Immature natural killer cell (primary cell): Measurements from ENCODE around the gene ANO5. TPM values are rescaled to one million over a fixed set of nuclear protein-coding genes. Genes with fewer than 3 reads are reported as not detected.

ENCODE experiments used
- DNase-seq, 3 donors: peaks; one replicate each; pipeline ENCODE4 v3.0.0; 2022; ENCODE audit warnings: mixed read lengths in 1 of 3
- H3K27ac Mint-ChIP-seq, 6 donors: one replicate each; pipeline ENCODE4 v1.8.0; 2020; ENCODE audit warnings: mixed read lengths in 6 of 6, mild to moderate bottlenecking in 5 of 6, inconsistent platforms in 4 of 6, moderate library complexity in 3 of 6
- H3K27me3 Mint-ChIP-seq, 3 donors: one replicate each; pipeline ENCODE4 v1.8.0; 2020 to 2021; ENCODE audit warnings: low read depth in 3 of 3, mild to moderate bottlenecking in 3 of 3, mixed read lengths in 3 of 3, moderate library complexity in 3 of 3, inconsistent platforms in 1 of 3
- H3K36me3 Mint-ChIP-seq, 3 donors: one replicate each; pipeline ENCODE4 v1.8.0; 2020; ENCODE audit warnings: mixed read lengths in 3 of 3, inconsistent platforms in 2 of 3, mild to moderate bottlenecking in 2 of 3
- H3K4me1 Mint-ChIP-seq, 2 donors: one replicate each; pipeline ENCODE4 v1.8.0; 2020; ENCODE audit warnings: inconsistent platforms in 2 of 2, mild to moderate bottlenecking in 2 of 2, mixed read lengths in 2 of 2, moderate library complexity in 1 of 2
- H3K4me3 Mint-ChIP-seq, 5 donors: one replicate each; pipeline ENCODE4 v1.8.0; 2020; ENCODE audit warnings: mild to moderate bottlenecking in 5 of 5, mixed read lengths in 5 of 5, inconsistent platforms in 3 of 5, moderate library complexity in 3 of 5
- H3K9me3 Mint-ChIP-seq, 6 donors: one replicate each; pipeline ENCODE4 v1.8.0; 2020; ENCODE audit warnings: mild to moderate bottlenecking in 6 of 6, mixed read lengths in 6 of 6, inconsistent platforms in 4 of 6, moderate library complexity in 3 of 6
- polyA plus RNA-seq, 3 donors: library from polyadenylated mRNA; unstranded; fragments of 300-500 nt; fragmentation: Illumina TruSeq; gene quantifications; one replicate each; pipeline ENCODE4 v1.2.3, GENCODE V29; 2021

Gene ANO5
- polyA plus RNA-seq, 3 donors from 2014 or later, result 0.07 to 0.09 TPM; not detected in 1

DNA sequence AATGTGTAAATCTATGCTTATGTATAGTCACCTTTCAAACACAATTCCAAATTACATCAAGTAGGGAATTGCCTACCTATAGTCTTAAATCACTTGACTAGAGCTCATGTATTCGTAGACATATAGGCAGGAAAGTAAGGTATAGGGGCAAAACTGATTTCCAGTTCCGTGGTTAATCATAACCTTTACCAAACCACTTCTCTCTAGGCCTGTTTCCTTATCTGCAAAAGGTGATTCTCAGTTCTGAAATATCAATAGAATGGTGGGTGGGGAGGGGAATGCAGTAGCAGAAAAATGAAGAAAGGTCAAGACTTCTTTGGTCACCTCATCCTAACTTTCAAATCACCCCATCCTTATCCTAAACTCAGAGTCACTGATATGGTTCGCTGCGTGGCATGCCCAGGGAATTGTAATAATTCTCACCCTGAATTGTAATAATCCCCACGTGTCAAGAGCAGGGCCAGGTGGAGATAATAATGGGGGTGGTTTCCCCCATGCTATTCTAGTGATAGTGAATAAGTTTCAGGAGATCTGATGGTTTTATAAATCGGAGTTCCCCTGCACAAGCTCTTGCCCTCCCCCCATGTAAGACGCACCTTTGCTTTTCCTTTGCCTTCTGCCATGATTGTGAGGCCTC, 1.9 kb upstream of the ANO5 start:
- Mint-ChIP-seq H3K36me3 (peaks cover 0 to 3% (median 0%) of the 10 kb centered on the region in 3 donors), H3K27me3 (peaks cover 2 to 13% (median 11%) of the 10 kb centered on the region in 3 donors), H3K9me3 (peaks cover 0 to 14% (median 5%) of the 10 kb centered on the region in 6 donors), H3K4me1 (peaks cover 2 to 11% of the 10 kb centered on the region in 2 donors), H3K4me3 (no peak overlapping the region), H3K27ac (no peak overlapping the region)
- no peak for DNase-seq

DNA sequence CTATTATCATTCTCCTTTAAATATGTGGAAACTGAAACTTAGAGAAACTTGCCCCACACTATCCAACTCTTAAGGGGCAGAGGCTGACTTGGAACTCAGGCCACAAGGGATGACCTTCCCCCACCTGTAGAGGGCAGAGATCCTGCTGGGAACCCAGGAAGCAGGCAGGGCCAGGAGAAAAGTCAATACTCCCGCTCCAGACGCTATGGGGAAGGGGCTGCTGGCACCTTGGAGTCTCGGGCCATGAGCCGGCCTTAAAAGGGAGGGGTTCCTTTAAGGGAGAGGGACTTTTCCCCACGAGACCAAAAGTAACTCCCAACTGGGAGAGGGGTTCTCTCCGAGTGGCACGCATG, 620 bp upstream of the ANO5 start:
- Mint-ChIP-seq H3K27me3 (peaks cover 2 to 13% (median 11%) of the 10 kb centered on the region in 3 donors), H3K4me3 (peak overlapping the region; percentile 45 to 81 (median 77))
- DNase-seq, result no peak

GRCh38 chr11:22193348-22194051, 615 bp downstream of the ANO5 start:
- Mint-ChIP-seq H3K27ac (no peak overlapping the region), H3K36me3 (peaks cover 0 to 3% (median 0%) of the 10 kb centered on the region in 3 donors), H3K4me3 (peak overlapping the region; percentile 54 to 81 (median 77)), H3K4me1 (peaks cover 2 to 11% of the 10 kb centered on the region in 2 donors), H3K27me3 (peaks cover 2 to 13% (median 11%) of the 10 kb centered on the region in 3 donors), H3K9me3 (peaks cover 0 to 8% (median 2%) of the 10 kb centered on the region in 6 donors)
- no peak for DNase-seq

More for the DNA sequence above, 620 bp upstream of the ANO5 start:
- peaks cover 0 to 9% (median 5%) of the 10 kb centered on the region in 6 donors for H3K9me3 Mint-ChIP-seq
- peaks cover 0 to 3% (median 0%) of the 10 kb centered on the region in 3 donors for H3K36me3 Mint-ChIP-seq
- H3K27ac Mint-ChIP-seq, result no peak overlapping the region
- H3K4me1 Mint-ChIP-seq, result peaks cover 2 to 11% of the 10 kb centered on the region in 2 donors

DNA sequence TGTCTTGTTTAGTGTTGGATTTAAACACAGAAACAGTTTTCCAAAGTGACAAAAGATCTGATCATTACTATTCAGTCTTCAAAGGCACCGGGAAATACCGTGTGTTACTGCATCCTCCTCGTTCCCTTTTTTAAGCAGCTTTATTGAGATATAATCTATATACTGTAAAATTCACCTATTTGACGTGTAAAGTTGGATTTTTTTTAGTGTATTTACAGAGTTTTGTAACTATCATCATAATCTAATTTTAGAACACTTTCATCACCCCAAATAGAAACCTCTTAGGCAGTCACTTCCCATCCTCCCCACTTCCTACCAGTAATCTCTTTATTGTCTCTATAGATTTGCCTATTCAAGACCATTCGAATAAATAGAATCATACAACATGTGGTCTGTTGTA, 1.4 kb downstream of the ANO5 start:
- Mint-ChIP-seq H3K27ac (no peak overlapping the region), H3K27me3 (peaks cover 2 to 13% (median 11%) of the 10 kb centered on the region in 3 donors), H3K4me1 (peaks cover 2 to 11% of the 10 kb centered on the region in 2 donors), H3K9me3 (peaks cover 0 to 13% (median 2%) of the 10 kb centered on the region in 6 donors), H3K4me3 (peak overlapping the region in 4 of 5 donors; percentile 26 to 58 (median 45)), H3K36me3 (peaks cover 0 to 3% (median 0%) of the 10 kb centered on the region in 3 donors)
- no peak for DNase-seq

- H3K9me3 Mint-ChIP-seq, result peaks cover 0 to 13% (median 2%) of the 10 kb centered on the region in 6 donors
- H3K4me3 Mint-ChIP-seq, result peak overlapping the region in 2 of 5 donors; percentile 26 to 58
- no peak for DNase-seq
- no peak overlapping the region for H3K27ac Mint-ChIP-seq
- peaks cover 0 to 3% (median 0%) of the 10 kb centered on the region in 3 donors for H3K36me3 Mint-ChIP-seq
- H3K4me1 Mint-ChIP-seq, result peaks cover 2 to 11% of the 10 kb centered on the region in 2 donors
- peaks cover 2 to 13% (median 11%) of the 10 kb centered on the region in 3 donors for H3K27me3 Mint-ChIP-seq
Observed at GRCh38 chr11:22194907-22195306, 2.0 kb downstream of the ANO5 start.

DNA sequence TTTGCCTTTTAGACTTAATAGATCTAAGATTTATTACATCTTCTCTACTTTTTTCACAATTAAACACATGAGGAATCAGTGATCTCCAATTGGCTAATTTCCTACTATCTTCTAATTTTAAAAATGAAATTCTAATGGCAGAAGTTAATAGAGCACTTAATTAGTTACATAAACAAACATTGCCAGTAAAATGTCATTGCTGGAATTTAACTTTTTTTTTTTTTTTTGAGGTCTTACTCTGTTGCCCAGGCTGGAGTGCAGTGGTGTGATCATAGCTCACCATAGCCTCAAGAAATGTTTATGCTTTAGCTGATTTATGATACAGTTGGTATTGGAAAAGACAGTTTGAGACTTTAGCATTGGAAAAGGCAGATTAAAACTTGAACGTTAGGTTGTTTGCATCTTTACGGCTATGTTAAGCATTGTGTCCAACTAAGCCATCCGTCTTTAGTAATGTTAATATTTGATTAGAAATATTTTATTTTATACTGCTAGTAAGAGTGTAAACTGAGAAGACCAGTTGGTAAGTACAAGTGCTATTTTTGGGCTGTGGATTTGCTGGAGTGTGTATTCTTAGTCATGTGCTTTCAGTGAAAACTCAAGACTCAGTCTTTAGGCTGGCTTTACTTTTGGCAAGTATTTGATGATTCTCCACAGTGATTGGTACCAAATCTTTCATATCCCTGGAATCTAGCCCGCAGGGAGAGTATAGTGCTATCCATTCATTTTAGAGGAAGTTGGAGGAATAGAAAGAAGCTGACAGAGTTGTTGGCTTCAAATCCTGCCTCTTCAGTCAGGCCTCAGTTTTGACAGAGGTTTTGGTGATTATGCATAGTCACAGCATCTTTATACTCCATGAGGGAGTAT, 4.5 kb downstream of the ANO5 start:
- Mint-ChIP-seq H3K9me3 (peaks cover 0 to 12% (median 1%) of the 10 kb centered on the region in 6 donors), H3K4me3 (no peak overlapping the region), H3K27me3 (peaks cover 2 to 13% (median 10%) of the 10 kb centered on the region in 3 donors), H3K4me1 (peaks cover 2 to 11% of the 10 kb centered on the region in 2 donors), H3K27ac (no peak overlapping the region), H3K36me3 (no peaks in the 10 kb centered on the region)
- no peak for DNase-seq

DNA sequence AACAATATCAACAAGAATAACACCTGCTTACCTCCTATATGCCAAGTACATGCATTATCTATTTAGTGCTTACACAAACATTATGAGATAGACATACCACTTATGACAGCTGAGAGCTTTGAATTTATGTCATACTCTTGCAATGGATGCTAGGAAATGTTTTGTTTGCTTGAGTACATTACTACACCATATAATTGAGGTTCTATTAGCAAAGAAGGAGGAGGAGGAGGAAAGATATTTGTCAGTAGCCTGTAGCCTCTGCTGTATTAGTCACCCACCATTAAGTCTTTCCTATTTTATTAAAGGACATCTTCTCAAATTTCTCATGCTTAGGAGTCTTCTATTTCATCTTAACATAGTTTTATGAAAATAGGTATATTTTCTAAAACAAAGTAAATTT, 6.4 kb downstream of the ANO5 start:
- Mint-ChIP-seq H3K27me3 (peaks cover 0 to 6% (median 5%) of the 10 kb centered on the region in 3 donors), H3K4me3 (no peak overlapping the region), H3K36me3 (no peaks in the 10 kb centered on the region), H3K27ac (no peak overlapping the region), H3K9me3 (peaks cover 0 to 12% (median 1%) of the 10 kb centered on the region in 6 donors), H3K4me1 (peaks cover 0 to 5% of the 10 kb centered on the region in 2 donors)
- no peak for DNase-seq

- Mint-ChIP-seq H3K9me3 (peaks cover 0 to 12% (median 2%) of the 10 kb centered on the region in 6 donors), H3K27me3 (peaks cover 0 to 3% (median 0%) of the 10 kb centered on the region in 3 donors), H3K4me1 (no peaks in the 10 kb centered on the region), H3K4me3 (no peak overlapping the region), H3K36me3 (no peaks in the 10 kb centered on the region), H3K27ac (no peak overlapping the region)
- DNase-seq, result no peak
Observed at GRCh38 chr11:22203281-22203680, 10.4 kb downstream of the ANO5 start.

GRCh38 chr11:22207162-22207561, 14.3 kb downstream of the ANO5 start:
- no peaks in the 10 kb centered on the region for H3K4me1 Mint-ChIP-seq
- H3K27me3 Mint-ChIP-seq, result peaks cover 0 to 1% (median 0%) of the 10 kb centered on the region in 3 donors
- no peak for DNase-seq
- H3K9me3 Mint-ChIP-seq, result peaks cover 0 to 2% (median under 1%) of the 10 kb centered on the region in 6 donors
- H3K4me3 Mint-ChIP-seq, result no peak overlapping the region
- no peak overlapping the region for H3K27ac Mint-ChIP-seq
- H3K36me3 Mint-ChIP-seq, result no peaks in the 10 kb centered on the region

DNA sequence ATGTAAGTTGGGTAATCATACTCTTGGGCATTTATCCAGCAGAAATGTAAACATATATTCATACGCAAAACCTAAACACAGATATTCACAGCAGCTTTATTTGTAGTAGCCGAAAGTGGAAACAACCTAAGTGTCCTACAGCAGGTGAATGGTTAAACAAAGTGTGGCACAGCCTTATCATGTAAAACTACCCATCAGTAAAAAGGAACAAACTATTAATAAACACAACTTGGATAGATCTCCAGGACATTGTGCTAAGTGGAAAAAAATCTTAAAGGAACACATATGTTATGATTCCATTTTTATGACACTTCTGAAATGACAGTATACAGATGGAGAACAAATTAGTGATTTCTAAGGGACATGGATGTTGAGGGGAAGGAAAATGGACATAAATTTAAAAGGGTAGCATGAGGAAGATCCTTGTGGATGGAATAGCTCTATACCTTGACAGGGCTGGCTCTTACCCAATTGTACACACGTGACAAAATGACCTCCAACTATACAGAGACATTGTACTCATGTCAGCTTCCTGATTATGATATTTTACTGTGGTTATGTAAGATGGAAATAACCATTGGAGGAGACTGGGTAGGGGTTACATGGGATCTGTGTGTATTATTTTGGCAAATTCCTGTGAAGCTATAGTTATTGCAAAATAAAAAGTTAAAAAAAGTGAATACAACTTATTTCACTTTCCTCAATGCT, 15.4 kb downstream of the ANO5 start:
- H3K9me3 Mint-ChIP-seq, result peaks cover 0 to 5% (median under 1%) of the 10 kb centered on the region in 6 donors
- H3K27ac Mint-ChIP-seq, result no peak overlapping the region
- no peak for DNase-seq
- no peaks in the 10 kb centered on the region for H3K36me3 Mint-ChIP-seq
- no peak overlapping the region for H3K4me3 Mint-ChIP-seq
- H3K4me1 Mint-ChIP-seq, result no peaks in the 10 kb centered on the region
- H3K27me3 Mint-ChIP-seq, result peaks cover 0 to 1% (median 0%) of the 10 kb centered on the region in 3 donors

DNA sequence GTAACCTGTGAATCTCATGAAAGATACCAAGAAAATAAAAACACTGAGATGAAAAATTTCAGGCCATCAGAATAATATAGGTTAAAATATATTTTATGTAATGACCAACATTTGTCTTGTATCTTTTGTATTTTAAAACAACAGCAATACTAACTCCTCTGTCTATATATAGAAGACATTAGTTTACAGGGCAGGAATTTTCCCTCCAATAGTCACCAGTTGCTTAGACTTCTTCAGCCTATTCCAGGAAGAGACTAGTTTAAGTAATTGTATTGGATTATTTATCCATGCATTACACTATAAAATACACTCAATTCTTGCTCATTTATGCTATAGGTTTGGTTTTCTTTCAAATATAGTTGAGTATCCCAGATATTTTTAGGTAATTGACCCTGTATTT, 24.1 kb downstream of the ANO5 start:
- Mint-ChIP-seq H3K27me3 (no peaks in the 10 kb centered on the region), H3K4me3 (no peak overlapping the region), H3K9me3 (peaks cover 0 to 2% (median 0%) of the 10 kb centered on the region in 6 donors), H3K27ac (no peak overlapping the region), H3K36me3 (no peaks in the 10 kb centered on the region), H3K4me1 (no peaks in the 10 kb centered on the region)
- DNase-seq, result no peak

DNA sequence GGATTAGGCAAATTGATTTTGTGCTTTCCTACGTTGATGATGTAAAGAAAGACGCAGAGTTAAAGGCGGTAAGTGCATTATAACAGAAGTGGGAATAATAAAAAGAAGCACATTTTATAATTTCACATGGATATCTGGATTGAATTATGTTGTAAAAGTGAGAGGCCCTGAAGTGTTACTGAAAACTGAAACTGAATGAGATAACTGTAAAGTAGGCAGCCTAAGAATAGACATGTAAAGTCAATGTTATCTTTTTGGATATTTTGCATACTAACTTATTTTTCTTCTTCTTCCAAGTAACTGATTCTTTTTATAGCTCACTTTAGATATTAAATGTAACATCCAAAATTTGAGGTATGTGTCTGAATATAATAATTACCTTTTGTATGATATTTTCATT, 28.3 kb downstream of the ANO5 start:
- H3K9me3 Mint-ChIP-seq, result no peaks in the 10 kb centered on the region
- H3K27me3 Mint-ChIP-seq, result no peaks in the 10 kb centered on the region
- DNase-seq, result no peak
- no peak overlapping the region for H3K4me3 Mint-ChIP-seq
- H3K36me3 Mint-ChIP-seq, result no peaks in the 10 kb centered on the region
- H3K4me1 Mint-ChIP-seq, result no peaks in the 10 kb centered on the region
- no peak overlapping the region for H3K27ac Mint-ChIP-seq

DNA sequence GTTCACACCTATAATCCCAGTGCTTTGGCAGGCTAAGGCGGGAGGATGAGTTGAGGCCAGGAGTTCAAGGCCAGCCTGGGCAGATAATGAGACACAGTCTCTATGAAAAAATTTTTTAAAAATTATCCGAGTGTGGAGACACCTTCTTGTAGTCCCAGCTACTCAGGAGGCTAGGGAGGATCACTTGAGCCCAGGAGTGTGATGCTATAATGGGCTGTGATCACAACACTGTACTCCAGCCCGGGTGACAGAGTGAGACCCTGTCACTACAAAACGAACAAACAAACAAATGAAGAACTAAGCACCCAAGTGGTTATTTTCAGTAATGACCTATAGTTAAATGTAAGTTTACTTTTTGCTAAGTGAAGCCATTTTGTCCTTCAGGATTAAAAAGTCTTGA, 32.3 kb downstream of the ANO5 start:
- no peak overlapping the region for H3K27ac Mint-ChIP-seq
- no peaks in the 10 kb centered on the region for H3K4me1 Mint-ChIP-seq
- H3K4me3 Mint-ChIP-seq, result no peak overlapping the region
- H3K27me3 Mint-ChIP-seq, result no peaks in the 10 kb centered on the region
- H3K36me3 Mint-ChIP-seq, result no peaks in the 10 kb centered on the region
- DNase-seq, result no peak
- peaks cover 0 to 3% (median 0%) of the 10 kb centered on the region in 6 donors for H3K9me3 Mint-ChIP-seq
